Measurements from ENCODE around the gene NAA50.
A peak's percentile ranks its signal among the peaks of the same experiment; 100 is the strongest.

The NAA50 gene

GRCh38 chr3:113695786-113696645, 50.0 kb downstream of the NAA50 start, which contains the start of gene USF3:
USF3 (minus strand) TSS chr3:113696642; CDS start chr3:113674878, 21,764 bp downstream.
- Histone ChIP-seq H3K4me3 (ENCODE audit: low read depth, low read length) (peak within 1 kb of the TSS; percentile 85), H3K9me3 (ENCODE audit: control insufficient read depth, insufficient read depth, low read depth, low read length) (no peaks in the 10 kb centered on the region), H3K27ac (ENCODE audit: extremely low read depth, low read depth, low read length) (peak within 1 kb of the TSS; percentile 82), H3K36me3 (ENCODE audit: control insufficient read depth in 2 of 2, insufficient read depth in 1 of 2, low read length in 2 of 2) (no peaks in the 10 kb centered on the region), H3K4me1 (ENCODE audit: control insufficient read depth, insufficient read depth, low read length) (peaks cover 4% of the 10 kb centered on the region)
- ChIA-PET POLR2A (interaction anchor here (0.7 to 1.1 kb wide), 4 partner anchors 8 to 464 kb away, joined by 3 to 4 read pairs (median 3); partner anchors contain the start of gene SPICE1), CTCF (interaction anchor here (0.7 kb wide), 1 partner anchor 157 kb away, joined by 3 read pairs; no protein-coding TSS in a partner anchor)
- peak; percentile 68 for TF ChIP-seq ZIC2 (tag by site-specific recombination; IDR thresholded peaks at IDR 0.05)
- peak; percentile 30; the same call in 1 of the 2 replicates for TF ChIP-seq SP2 (tag by site-specific recombination; IDR thresholded peaks at IDR 0.05)
- peak; percentile 49 for TF ChIP-seq PATZ1 (tag by site-specific recombination; IDR thresholded peaks at IDR 0.05)
- 0 out of 2 replicates have a peak, but pooled peaks have one; percentile 32 for TF ChIP-seq ZNF366 (tag by site-specific recombination; conservative IDR thresholded peaks at IDR 0.05)
- TF ChIP-seq PRDM10 (tag by site-specific recombination; IDR thresholded peaks at IDR 0.05): peak; percentile 83
- no peak for TF ChIP-seq ZNF114 (tag by site-specific recombination; IDR thresholded peaks at IDR 0.05)
- peak; percentile 73; the same call in 1 of the 2 replicates for TF ChIP-seq ZBTB11 (tag by site-specific recombination; conservative IDR thresholded peaks at IDR 0.05; ENCODE audit: low read depth)
- no peak for TF ChIP-seq ZNF626 (tag by site-specific recombination; IDR thresholded peaks at IDR 0.05)
- TF ChIP-seq ZNF10 (tag by site-specific recombination; IDR thresholded peaks at IDR 0.05): peak; percentile 32; the same call in 1 of the 2 replicates
- 0 out of 2 replicates have a peak, but pooled peaks have one; percentile 40 for TF ChIP-seq ZNF423 (tag by site-specific recombination; IDR thresholded peaks at IDR 0.05)
- TF ChIP-seq ZBTB26 (tag by site-specific recombination; optimal IDR thresholded peaks at IDR 0.05): peak; percentile 71
- TF ChIP-seq ZBTB20 (tag by site-specific recombination; IDR thresholded peaks at IDR 0.05): peak; percentile 73; the same call in 1 of the 2 replicates
- TF ChIP-seq ZNF335 (tag by site-specific recombination; conservative IDR thresholded peaks at IDR 0.05): peak; percentile 67; the same call in 1 of the 2 replicates
- peak; percentile 79 for TF ChIP-seq PRDM1 (tag by site-specific recombination; IDR thresholded peaks at IDR 0.05)
- TF ChIP-seq ZSCAN23 (tag by site-specific recombination; IDR thresholded peaks at IDR 0.05): no peak
- TF ChIP-seq ZBTB8A (tag by site-specific recombination; IDR thresholded peaks at IDR 0.05): peak; percentile 88
- no peak for TF ChIP-seq ZNF521 (tag by site-specific recombination; IDR thresholded peaks at IDR 0.05)
- peak; percentile 86 for TF ChIP-seq GLIS1 (tag by site-specific recombination; IDR thresholded peaks at IDR 0.05)
- TF ChIP-seq ZNF18 (tag by site-specific recombination; IDR thresholded peaks at IDR 0.05): peak; percentile 97
- TF ChIP-seq SCRT1 (tag by site-specific recombination; IDR thresholded peaks at IDR 0.05; ENCODE audit: borderline replicate concordance): no peak
- TF ChIP-seq ZNF398 (tag by site-specific recombination; IDR thresholded peaks at IDR 0.05): 0 out of 2 replicates have a peak, but pooled peaks have one; percentile 8
- TF ChIP-seq MZF1 (tag by site-specific recombination; IDR thresholded peaks at IDR 0.05; ENCODE audit: borderline replicate concordance): no peak
